ENCODE data around the gene EFCAB6. TPM values are rescaled to one million over a fixed set of nuclear protein-coding genes. Genes with fewer than 3 reads are reported as not detected.

EFCAB6 gene
- total RNA-seq, 2 experiments from 2014 or later, result 0.15 to 0.21 TPM

- Mint-ChIP-seq H3K27me3 (ENCODE audit: low read depth) (peaks cover 13% of the 10 kb centered on the region), H3K4me1 (ENCODE audit: low read depth) (no peaks in the 10 kb centered on the region), H3K4me3 (no peak overlapping the region), H3K9me3 (no peaks in the 10 kb centered on the region), H3K36me3 (ENCODE audit: low read depth) (no peaks in the 10 kb centered on the region), H3K27ac (no peak overlapping the region)
- intact Hi-C loops (cut with micrococcal nuclease), result no loop called here
- CTCF ChIA-PET, result interaction anchor here (0.7 to 1.2 kb wide), 4 partner anchors 17 to 57 kb away, joined by 3 to 4 read pairs (median 3); no protein-coding TSS in a partner anchor
- no peak for DNase-seq
Observed at GRCh38 chr22:43826142-43827002, 14.3 kb upstream of the EFCAB6 start.

- Mint-ChIP-seq H3K4me3 (no peak overlapping the region), H3K9me3 (no peaks in the 10 kb centered on the region), H3K27me3 (ENCODE audit: low read depth) (peaks cover 14% of the 10 kb centered on the region), H3K4me1 (ENCODE audit: low read depth) (no peaks in the 10 kb centered on the region), H3K36me3 (ENCODE audit: low read depth) (no peaks in the 10 kb centered on the region), H3K27ac (no peak overlapping the region)
- DNase-seq, result no peak
- CTCF ChIA-PET, result no interaction called here
- intact Hi-C loops (cut with micrococcal nuclease), result no loop called here
Observed at GRCh38 chr22:43825651-43826050, 13.5 kb upstream of the EFCAB6 start.

- peaks cover 16% of the 10 kb centered on the region for H3K27me3 Mint-ChIP-seq (ENCODE audit: low read depth)
- no peak for DNase-seq
- no peaks in the 10 kb centered on the region for H3K4me1 Mint-ChIP-seq (ENCODE audit: low read depth)
- H3K4me3 Mint-ChIP-seq, result no peak overlapping the region
- CTCF ChIA-PET, result interaction anchor here (0.6 kb wide), 1 partner anchor 110 kb away, joined by 3 read pairs; no protein-coding TSS in a partner anchor
- intact Hi-C loops (cut with micrococcal nuclease), result no loop called here
- no peaks in the 10 kb centered on the region for H3K9me3 Mint-ChIP-seq
- no peaks in the 10 kb centered on the region for H3K36me3 Mint-ChIP-seq (ENCODE audit: low read depth)
- H3K27ac Mint-ChIP-seq, result no peak overlapping the region
Observed at GRCh38 chr22:43824724-43825420, 12.8 kb upstream of the EFCAB6 start.

- H3K27ac Mint-ChIP-seq, result no peak overlapping the region
Observed at GRCh38 chr22:43823911-43824665, 12.0 kb upstream of the EFCAB6 start.

GRCh38 chr22:43823353-43823908 is 11.3 kb upstream of the EFCAB6 start:
- DNase-seq, result no peak
- intact Hi-C loops (cut with micrococcal nuclease), result no loop called here
- CTCF ChIA-PET, result no interaction called here
- no peaks in the 10 kb centered on the region for H3K9me3 Mint-ChIP-seq
- H3K4me1 Mint-ChIP-seq (ENCODE audit: low read depth), result no peaks in the 10 kb centered on the region
- no peak overlapping the region for H3K4me3 Mint-ChIP-seq
- no peaks in the 10 kb centered on the region for H3K36me3 Mint-ChIP-seq (ENCODE audit: low read depth)
- H3K27me3 Mint-ChIP-seq (ENCODE audit: low read depth), result peaks cover 16% of the 10 kb centered on the region
- H3K27ac Mint-ChIP-seq, result no peak overlapping the region

More at GRCh38 chr22:43823911-43824665, 12.0 kb upstream of the EFCAB6 start:
- Mint-ChIP-seq H3K36me3 (ENCODE audit: low read depth) (no peaks in the 10 kb centered on the region), H3K4me1 (ENCODE audit: low read depth) (no peaks in the 10 kb centered on the region), H3K4me3 (no peak overlapping the region), H3K9me3 (no peaks in the 10 kb centered on the region), H3K27me3 (ENCODE audit: low read depth) (peaks cover 16% of the 10 kb centered on the region)
- intact Hi-C loops (cut with micrococcal nuclease), result no loop called here
- CTCF ChIA-PET, result interaction anchor here (0.6 kb wide), 1 partner anchor 109 kb away, joined by 3 read pairs; no protein-coding TSS in a partner anchor
- DNase-seq, result no peak

GRCh38 chr22:43821606-43822425 is 9.7 kb upstream of the EFCAB6 start:
- Mint-ChIP-seq H3K36me3 (ENCODE audit: low read depth) (no peaks in the 10 kb centered on the region), H3K27me3 (ENCODE audit: low read depth) (peaks cover 16% of the 10 kb centered on the region)
- CTCF ChIA-PET, result no interaction called here

GRCh38 chr22:43820651-43821305 is 8.7 kb upstream of the EFCAB6 start:
- H3K27ac Mint-ChIP-seq, result no peak overlapping the region
- H3K4me3 Mint-ChIP-seq, result no peak overlapping the region
- CTCF ChIA-PET, result no interaction called here
- peaks cover 16% of the 10 kb centered on the region for H3K27me3 Mint-ChIP-seq (ENCODE audit: low read depth)
- intact Hi-C loops (cut with micrococcal nuclease), result no loop called here
- no peaks in the 10 kb centered on the region for H3K4me1 Mint-ChIP-seq (ENCODE audit: low read depth)
- no peak for DNase-seq
- no peaks in the 10 kb centered on the region for H3K9me3 Mint-ChIP-seq
- no peaks in the 10 kb centered on the region for H3K36me3 Mint-ChIP-seq (ENCODE audit: low read depth)

More at GRCh38 chr22:43821606-43822425, 9.7 kb upstream of the EFCAB6 start:
- Mint-ChIP-seq H3K4me3 (no peak overlapping the region), H3K27ac (no peak overlapping the region), H3K9me3 (no peaks in the 10 kb centered on the region), H3K4me1 (ENCODE audit: low read depth) (no peaks in the 10 kb centered on the region)
- DNase-seq, result no peak
- intact Hi-C loops (cut with micrococcal nuclease), result no loop called here

- intact Hi-C loops (cut with micrococcal nuclease), result no loop called here
- Mint-ChIP-seq H3K36me3 (ENCODE audit: low read depth) (peaks cover under 1% of the 10 kb centered on the region), H3K9me3 (no peaks in the 10 kb centered on the region), H3K27me3 (ENCODE audit: low read depth) (peaks cover 16% of the 10 kb centered on the region), H3K4me3 (no peak overlapping the region), H3K27ac (no peak overlapping the region), H3K4me1 (ENCODE audit: low read depth) (no peaks in the 10 kb centered on the region)
- CTCF ChIA-PET, result no interaction called here
- DNase-seq, result no peak
Observed at GRCh38 chr22:43819931-43820640, 8.0 kb upstream of the EFCAB6 start.

GRCh38 chr22:43819421-43819921 is 7.4 kb upstream of the EFCAB6 start:
- intact Hi-C loops (cut with micrococcal nuclease), result no loop called here
- Mint-ChIP-seq H3K4me3 (no peak overlapping the region), H3K27ac (no peak overlapping the region), H3K4me1 (ENCODE audit: low read depth) (no peaks in the 10 kb centered on the region), H3K9me3 (no peaks in the 10 kb centered on the region), H3K36me3 (ENCODE audit: low read depth) (peaks cover 5% of the 10 kb centered on the region), H3K27me3 (ENCODE audit: low read depth) (peaks cover 12% of the 10 kb centered on the region)
- no peak for DNase-seq
- CTCF ChIA-PET, result no interaction called here

- no peak for DNase-seq
- Mint-ChIP-seq H3K9me3 (no peaks in the 10 kb centered on the region), H3K27me3 (ENCODE audit: low read depth) (peaks cover 12% of the 10 kb centered on the region), H3K36me3 (ENCODE audit: low read depth) (peaks cover 9% of the 10 kb centered on the region), H3K4me3 (no peak overlapping the region), H3K27ac (no peak overlapping the region), H3K4me1 (ENCODE audit: low read depth) (peaks cover 4% of the 10 kb centered on the region)
- intact Hi-C loops (cut with micrococcal nuclease), result no loop called here
- CTCF ChIA-PET, result no interaction called here
Observed at GRCh38 chr22:43818981-43819380, 6.9 kb upstream of the EFCAB6 start.
